Stimulated activated effector memory CD8-positive, alpha-beta T cell treated with anti-CD3 and anti-CD28 coated beads, Interleukin-12 subunit alpha, Interleukin-12 subunit beta, amount 100 ng/mL, for 72 hours (primary cell): ENCODE results near the gene SLC16A2.
"Not testable (repeated sequence)": the region's sequence is repeated elsewhere in the genome, so short reads cannot be mapped to it uniquely, and the experiment has no call there.

Experiments used
- ATAC-seq: fragments of 150-1000 bp; cut with Tn5 transposase; 2 replicates; pipeline ENCODE4 v1.10.0; 2021
- DNase-seq, 2 donors: peaks; one replicate each; pipeline ENCODE4 v3.0.0; 2021 to 2022; ENCODE audit warnings: low spot score in 2 of 2
- H3K27ac Mint-ChIP-seq: one replicate; pipeline ENCODE4 v1.8.0; 2022; ENCODE audit warnings: mild to moderate bottlenecking, mixed read lengths
- H3K36me3 Mint-ChIP-seq: one replicate; pipeline ENCODE4 v1.8.0; 2022; ENCODE audit warnings: mild to moderate bottlenecking, mixed read lengths
- H3K4me1 Mint-ChIP-seq: one replicate; pipeline ENCODE4 v1.8.0; 2022; ENCODE audit warnings: mixed read lengths
- H3K4me3 Mint-ChIP-seq: one replicate; pipeline ENCODE4 v1.8.0; 2022; ENCODE audit warnings: mild to moderate bottlenecking, mixed read lengths
- H3K9me3 Mint-ChIP-seq: one replicate; pipeline ENCODE4 v1.8.0; 2022; ENCODE audit warnings: mixed read lengths

Gene SLC16A2

DNA sequence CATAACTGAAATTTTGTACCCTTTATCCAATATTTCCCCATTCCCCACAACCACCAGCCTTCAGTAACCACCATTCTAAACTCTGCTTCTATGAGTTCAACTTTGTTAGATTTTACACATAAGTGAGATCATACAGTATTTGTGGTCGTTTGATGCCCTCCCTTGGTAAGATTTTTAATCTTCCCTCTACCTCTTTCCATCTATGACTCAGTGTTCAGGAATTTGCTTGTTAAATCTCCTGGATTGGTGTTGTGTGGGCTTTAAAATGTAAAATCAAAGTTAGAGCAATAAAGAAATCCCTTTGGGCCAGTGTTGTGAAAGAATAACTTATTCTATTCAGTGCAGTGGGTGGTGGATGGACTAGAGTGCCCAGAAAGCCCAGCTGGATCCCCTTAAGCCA lies 37.4 kb downstream of the SLC16A2 start:
- no peak for ATAC-seq
- Mint-ChIP-seq H3K4me1 (peaks cover 5% of the 10 kb centered on the region), H3K9me3 (no peaks in the 10 kb centered on the region), H3K4me3 (no peak overlapping the region), H3K36me3 (no peaks in the 10 kb centered on the region), H3K27ac (no peak overlapping the region)
- no peak for DNase-seq

DNA sequence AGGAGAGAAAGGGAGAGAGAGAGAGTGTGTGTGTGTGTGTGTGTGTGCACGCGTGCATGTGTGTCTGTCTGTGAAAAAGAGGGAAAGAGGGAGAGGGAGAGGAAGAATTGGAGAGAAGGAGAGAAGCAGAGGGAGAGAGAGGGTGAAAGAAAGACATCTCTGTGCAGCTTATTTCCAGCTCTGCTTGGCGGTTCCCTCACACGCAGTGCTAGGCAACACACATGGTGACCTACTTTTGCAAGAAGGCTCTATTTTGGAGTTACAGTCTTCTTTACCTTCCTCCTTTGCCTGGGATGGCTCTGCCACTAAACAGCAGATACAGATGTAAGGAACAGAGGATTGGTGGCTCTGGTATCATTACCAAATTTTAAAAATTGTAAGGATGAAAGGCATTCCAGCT lies 40.1 kb downstream of the SLC16A2 start:
- no peak overlapping the region for H3K4me3 Mint-ChIP-seq
- H3K4me1 Mint-ChIP-seq: peaks cover 5% of the 10 kb centered on the region
- H3K27ac Mint-ChIP-seq: no peak overlapping the region
- ATAC-seq (no peak), DNase-seq (no peak)
- H3K9me3 Mint-ChIP-seq: no peaks in the 10 kb centered on the region
- H3K36me3 Mint-ChIP-seq: no peaks in the 10 kb centered on the region

DNA sequence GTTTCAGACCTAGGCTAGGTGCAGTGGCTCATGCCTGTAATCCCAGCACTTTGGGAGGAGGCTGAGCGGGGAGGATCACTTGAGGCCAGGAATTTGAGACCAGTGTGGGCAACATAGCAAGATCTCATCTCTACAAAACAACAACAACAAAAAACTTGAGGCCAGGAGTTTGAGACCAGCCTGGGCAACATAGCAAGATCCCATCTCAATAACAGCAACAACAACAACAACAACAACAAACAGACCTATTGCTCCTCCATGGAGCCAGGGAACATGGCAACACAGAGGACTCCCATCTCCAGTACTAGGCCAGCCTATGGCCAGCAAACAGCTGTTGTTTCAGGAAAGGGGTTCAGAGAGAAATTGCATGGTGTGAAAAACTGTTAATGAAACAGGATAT lies 43.4 kb downstream of the SLC16A2 start:
- ATAC-seq: no peak
- H3K4me3 Mint-ChIP-seq: no peak overlapping the region
- H3K9me3 Mint-ChIP-seq: no peaks in the 10 kb centered on the region
- no peak overlapping the region for H3K27ac Mint-ChIP-seq
- DNase-seq: no peak
- no peaks in the 10 kb centered on the region for H3K4me1 Mint-ChIP-seq
- no peaks in the 10 kb centered on the region for H3K36me3 Mint-ChIP-seq

DNA sequence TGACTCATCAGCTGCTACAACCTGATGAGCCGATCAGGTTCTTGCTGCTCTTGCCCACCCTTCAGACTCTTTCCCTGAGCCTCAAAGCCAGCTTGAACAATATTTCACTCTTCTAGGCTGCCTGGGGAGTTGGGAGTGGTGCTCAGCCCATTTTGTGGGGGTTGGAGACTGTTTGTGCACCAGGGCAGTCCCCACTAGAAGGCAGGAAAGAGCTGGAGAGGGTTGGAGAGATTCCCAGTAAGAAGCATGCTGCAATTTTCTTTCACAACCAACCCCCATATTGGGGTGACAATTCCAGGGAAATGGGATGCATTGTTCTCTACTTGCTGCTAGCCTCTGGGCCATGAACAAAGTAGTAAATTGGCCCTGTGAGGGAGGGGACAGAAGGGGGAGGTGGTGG lies 44.1 kb downstream of the SLC16A2 start:
- H3K9me3 Mint-ChIP-seq: no peaks in the 10 kb centered on the region

DNA sequence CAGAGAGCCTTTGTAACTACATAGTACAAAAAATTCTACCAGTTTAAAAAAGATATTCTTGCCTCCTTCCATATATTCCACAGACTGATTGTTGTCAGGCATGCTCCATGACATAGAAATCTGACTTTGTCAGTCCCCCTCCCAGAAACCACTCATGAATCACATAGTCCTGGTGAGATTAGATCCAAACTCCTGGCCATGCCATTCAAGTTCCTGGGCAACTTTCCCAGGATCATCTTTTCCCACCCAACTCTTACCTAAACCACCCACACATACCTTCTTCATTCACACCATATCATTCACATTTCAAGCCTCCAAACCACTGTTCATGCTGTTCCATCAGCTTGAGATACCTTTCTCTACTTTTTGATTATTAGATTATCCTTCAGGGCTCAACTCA lies 46.4 kb downstream of the SLC16A2 start:
- no peaks in the 10 kb centered on the region for H3K9me3 Mint-ChIP-seq
- no peak for DNase-seq
- ATAC-seq: no peak
- no peaks in the 10 kb centered on the region for H3K4me1 Mint-ChIP-seq
- no peak overlapping the region for H3K27ac Mint-ChIP-seq
- no peaks in the 10 kb centered on the region for H3K36me3 Mint-ChIP-seq
- H3K4me3 Mint-ChIP-seq: no peak overlapping the region

More for the DNA sequence above, 44.1 kb downstream of the SLC16A2 start:
- no peak for ATAC-seq
- Mint-ChIP-seq H3K27ac (no peak overlapping the region), H3K4me3 (no peak overlapping the region), H3K4me1 (no peaks in the 10 kb centered on the region), H3K36me3 (no peaks in the 10 kb centered on the region)
- DNase-seq: no peak

DNA sequence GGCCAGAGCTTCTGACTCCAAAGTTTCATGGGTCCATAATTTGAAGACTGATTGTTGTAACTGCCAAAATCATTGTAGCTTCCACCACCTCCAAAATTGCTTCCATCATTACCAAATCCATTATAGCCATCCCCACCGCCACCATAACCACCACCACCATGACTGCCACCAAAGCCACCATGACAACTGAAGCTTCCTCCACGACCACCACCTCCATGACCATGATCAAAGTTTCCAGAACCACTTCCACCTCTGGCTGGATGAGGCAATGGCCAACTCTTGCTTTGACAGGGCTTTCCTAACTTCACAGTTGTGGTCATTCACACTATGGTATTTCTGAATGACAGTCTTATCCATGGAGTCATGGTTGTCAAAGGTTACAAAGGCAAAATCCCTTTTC lies 51.8 kb downstream of the SLC16A2 start:
- not testable (repeated sequence) for H3K36me3 Mint-ChIP-seq, H3K4me3 Mint-ChIP-seq, ATAC-seq, DNase-seq, H3K4me1 Mint-ChIP-seq, H3K9me3 Mint-ChIP-seq, H3K27ac Mint-ChIP-seq

DNA sequence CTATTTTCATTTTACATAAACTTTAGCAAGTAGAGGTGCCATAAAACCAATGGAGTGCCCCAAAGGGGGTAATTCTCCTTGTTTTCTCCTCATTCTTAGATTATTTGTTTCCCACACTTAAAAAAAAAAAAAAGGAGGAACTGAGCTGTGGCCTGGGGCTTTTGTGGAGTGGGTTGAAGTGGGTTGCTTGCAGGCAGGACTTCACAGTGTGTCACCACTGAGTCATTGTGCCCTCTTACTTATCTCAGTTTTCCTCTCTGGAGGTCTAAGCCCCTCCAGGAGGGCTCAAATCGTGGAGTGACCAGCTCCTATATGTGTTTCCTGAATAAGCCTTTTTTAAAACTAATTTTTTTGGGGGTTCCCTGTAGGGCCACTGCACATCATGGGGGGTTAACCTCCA lies 69.0 kb downstream of the SLC16A2 start:
- Mint-ChIP-seq H3K4me3 (no peak overlapping the region), H3K4me1 (peaks cover 6% of the 10 kb centered on the region), H3K36me3 (no peaks in the 10 kb centered on the region), H3K9me3 (no peaks in the 10 kb centered on the region), H3K27ac (no peak overlapping the region)
- peak; percentile 49 for ATAC-seq
- no peak for DNase-seq

DNA sequence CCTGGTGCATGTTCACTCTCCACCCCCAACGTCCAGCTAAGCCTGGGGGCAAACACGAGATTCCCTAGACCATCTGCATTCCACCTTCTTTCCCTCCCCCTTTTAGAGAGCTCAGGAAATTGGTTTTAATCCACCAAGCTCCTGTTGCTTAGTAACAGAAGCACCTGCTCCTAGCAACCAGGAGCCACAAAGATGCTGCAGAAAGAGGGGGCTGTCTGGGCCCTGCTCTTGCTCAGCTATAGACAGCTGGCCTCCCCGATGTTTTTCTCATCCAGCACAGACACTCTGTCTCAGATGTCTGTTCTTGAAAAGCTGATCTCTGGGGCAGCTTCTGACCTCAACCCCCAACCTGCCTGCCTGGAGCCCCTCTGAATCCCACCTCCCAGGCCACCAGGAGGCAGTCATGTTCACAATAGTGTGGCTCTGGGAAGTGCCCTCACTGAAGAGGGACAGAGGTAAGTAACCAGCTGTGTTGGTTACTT lies 71.5 kb downstream of the SLC16A2 start:
- peak in 1 of 2 donors; percentile 9 for DNase-seq
- Mint-ChIP-seq H3K4me3 (no peak overlapping the region), H3K4me1 (peaks cover 6% of the 10 kb centered on the region), H3K27ac (no peak overlapping the region), H3K36me3 (no peaks in the 10 kb centered on the region), H3K9me3 (no peaks in the 10 kb centered on the region)
- peak; percentile 63 for ATAC-seq

DNA sequence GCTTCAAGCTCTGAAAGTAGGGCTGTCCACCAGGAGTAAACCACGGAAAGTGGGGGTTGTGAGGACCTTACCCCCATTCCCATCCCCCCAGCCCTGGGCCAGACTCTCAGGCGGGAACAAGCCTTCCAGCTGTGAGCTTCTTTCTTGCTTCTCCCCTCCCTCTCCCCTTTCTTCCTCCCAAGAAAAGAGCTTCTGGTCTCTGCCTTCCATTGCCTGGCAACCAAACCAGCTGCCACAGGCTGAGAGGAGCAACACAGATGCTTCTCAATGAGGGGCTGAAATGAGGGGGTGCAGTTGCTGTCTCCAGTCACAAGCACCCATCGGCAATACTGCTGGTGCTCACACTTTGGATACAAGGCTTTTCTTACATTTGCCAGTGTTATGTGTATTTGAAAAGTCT lies 72.5 kb downstream of the SLC16A2 start:
- ATAC-seq (no peak), DNase-seq (no peak)
- Mint-ChIP-seq H3K4me3 (no peak overlapping the region), H3K27ac (no peak overlapping the region), H3K36me3 (no peaks in the 10 kb centered on the region), H3K4me1 (peaks cover 6% of the 10 kb centered on the region), H3K9me3 (no peaks in the 10 kb centered on the region)

DNA sequence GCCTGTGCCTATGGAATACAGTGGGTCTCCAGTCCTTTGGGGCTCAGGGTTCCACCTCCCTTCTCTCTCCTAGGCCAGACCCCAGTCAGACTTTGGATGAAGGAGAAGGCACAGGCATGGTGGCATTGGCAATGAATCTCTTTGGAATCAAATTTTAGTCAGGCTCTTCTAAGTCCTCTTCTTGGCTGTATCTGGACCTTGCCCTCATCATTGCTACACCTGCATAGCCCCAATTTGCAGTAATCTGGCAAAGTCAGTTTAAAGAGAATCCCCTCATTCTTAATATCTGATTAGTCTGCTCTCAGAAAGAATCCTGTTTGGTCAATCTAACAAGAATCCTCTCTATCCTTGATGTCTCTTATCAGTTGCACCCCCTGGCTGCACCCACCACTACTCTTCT lies 77.6 kb downstream of the SLC16A2 start:
- Mint-ChIP-seq H3K36me3 (no peaks in the 10 kb centered on the region), H3K4me3 (no peak overlapping the region), H3K4me1 (no peaks in the 10 kb centered on the region), H3K9me3 (no peaks in the 10 kb centered on the region), H3K27ac (no peak overlapping the region)
- DNase-seq (no peak), ATAC-seq (no peak)

DNA sequence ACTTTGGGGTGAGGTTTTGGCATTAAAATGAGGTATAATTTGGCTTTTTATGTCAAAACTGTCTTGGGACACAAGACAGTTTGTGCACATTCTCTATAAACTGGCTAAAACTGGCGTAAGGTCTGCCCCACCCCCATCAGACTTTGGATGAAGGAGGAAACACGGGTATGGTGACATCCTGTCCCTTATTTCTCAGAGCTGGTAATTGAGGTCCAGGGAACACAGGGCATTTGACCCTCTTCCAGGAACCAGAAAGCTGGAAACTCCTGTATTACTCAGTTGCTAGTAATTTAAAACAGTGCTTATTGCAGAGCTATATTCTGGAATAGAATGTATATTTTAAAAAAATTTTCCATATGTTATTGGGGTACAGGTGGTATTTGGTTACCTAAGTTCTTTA lies 78.8 kb downstream of the SLC16A2 start:
- DNase-seq: no peak
- H3K4me3 Mint-ChIP-seq: no peak overlapping the region
- no peaks in the 10 kb centered on the region for H3K4me1 Mint-ChIP-seq
- no peaks in the 10 kb centered on the region for H3K36me3 Mint-ChIP-seq
- H3K9me3 Mint-ChIP-seq: no peaks in the 10 kb centered on the region
- no peak overlapping the region for H3K27ac Mint-ChIP-seq
- no peak for ATAC-seq

DNA sequence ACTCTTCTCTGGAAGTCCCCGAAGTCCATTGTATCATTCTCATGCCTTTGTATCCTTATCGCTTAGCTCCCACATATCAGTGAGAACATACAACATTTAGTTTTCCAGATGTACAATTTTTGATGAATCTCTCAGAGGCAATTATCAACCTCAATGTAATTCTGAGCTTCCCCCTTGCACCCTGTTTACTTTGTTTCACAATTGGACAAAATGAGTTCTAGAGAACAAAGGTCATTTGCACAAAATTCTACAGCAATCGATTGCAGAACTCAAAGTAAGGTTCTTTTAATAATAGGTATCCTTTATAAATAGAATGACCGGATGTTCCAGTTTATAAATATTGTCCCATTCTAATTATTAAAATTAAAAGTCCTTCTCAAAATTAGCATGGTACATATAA lies 79.3 kb downstream of the SLC16A2 start:
- Mint-ChIP-seq H3K27ac (no peak overlapping the region), H3K4me1 (no peaks in the 10 kb centered on the region), H3K36me3 (no peaks in the 10 kb centered on the region), H3K4me3 (no peak overlapping the region), H3K9me3 (no peaks in the 10 kb centered on the region)
- ATAC-seq: no peak
- DNase-seq: no peak

DNA sequence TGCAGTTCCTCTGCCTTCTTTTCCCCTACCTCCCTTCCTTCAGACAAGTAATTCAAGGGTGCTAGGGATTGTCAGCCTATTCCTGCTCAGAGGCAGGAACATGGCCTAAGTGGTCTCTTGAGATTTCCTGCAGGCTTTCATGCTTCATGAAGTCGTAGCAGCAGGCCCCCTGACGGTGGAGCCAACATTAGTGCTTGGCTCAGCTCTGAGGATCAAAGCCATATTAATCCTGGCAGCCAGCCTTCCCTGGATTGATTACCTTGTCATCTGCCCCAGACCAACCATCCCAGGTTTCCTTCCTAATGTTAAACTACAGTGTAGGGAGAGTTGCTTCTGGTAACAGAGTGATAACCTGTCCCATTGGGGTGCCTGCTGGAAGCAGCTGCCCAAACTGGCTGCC lies 84.1 kb downstream of the SLC16A2 start:
- H3K4me3 Mint-ChIP-seq: no peak overlapping the region
- no peaks in the 10 kb centered on the region for H3K36me3 Mint-ChIP-seq
- no peaks in the 10 kb centered on the region for H3K4me1 Mint-ChIP-seq
- DNase-seq: no peak
- no peak overlapping the region for H3K27ac Mint-ChIP-seq
- ATAC-seq: no peak
- H3K9me3 Mint-ChIP-seq: no peaks in the 10 kb centered on the region

DNA sequence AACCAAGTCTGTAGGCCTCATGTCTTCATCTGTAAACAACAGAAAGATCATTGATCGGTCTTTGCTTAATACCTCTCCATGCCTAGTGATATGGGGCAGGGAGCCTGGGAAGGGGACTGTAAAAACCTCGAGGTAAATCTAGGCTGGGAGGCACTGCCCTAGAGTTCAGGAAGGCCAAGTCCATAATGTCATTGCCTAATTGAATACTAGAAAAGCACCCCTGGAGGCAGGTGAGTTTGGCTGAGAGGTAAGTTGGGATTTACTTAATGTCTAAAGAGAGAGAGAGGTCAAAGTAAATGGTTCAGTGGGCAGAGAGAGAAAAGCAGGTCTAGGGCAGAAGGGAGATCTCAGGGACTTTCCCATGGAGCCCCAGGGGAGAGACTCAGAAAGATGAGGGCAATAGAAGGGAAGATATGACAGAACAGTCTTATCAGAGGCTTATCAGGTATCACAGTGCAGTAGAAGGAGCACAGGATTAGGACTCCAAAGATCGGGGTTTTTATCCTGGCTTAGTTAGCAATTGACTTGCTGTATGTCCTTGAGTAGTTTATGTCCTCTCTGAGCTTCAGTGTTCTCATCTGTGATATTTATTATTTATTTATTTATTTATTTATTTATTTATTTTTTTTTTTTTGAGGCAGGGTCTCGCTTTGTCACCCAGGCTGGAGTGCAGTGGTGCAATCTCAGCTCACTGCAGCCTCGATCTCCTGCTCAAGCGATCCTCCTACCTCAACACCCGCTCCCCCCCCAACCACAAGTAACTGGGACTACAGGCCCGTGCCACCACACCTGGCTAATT lies 85.2 kb downstream of the SLC16A2 start:
- Mint-ChIP-seq H3K4me1 (no peaks in the 10 kb centered on the region), H3K36me3 (no peaks in the 10 kb centered on the region), H3K4me3 (no peak overlapping the region), H3K27ac (no peak overlapping the region), H3K9me3 (no peaks in the 10 kb centered on the region)
- ATAC-seq (peak; percentile 44), DNase-seq (no peak)

DNA sequence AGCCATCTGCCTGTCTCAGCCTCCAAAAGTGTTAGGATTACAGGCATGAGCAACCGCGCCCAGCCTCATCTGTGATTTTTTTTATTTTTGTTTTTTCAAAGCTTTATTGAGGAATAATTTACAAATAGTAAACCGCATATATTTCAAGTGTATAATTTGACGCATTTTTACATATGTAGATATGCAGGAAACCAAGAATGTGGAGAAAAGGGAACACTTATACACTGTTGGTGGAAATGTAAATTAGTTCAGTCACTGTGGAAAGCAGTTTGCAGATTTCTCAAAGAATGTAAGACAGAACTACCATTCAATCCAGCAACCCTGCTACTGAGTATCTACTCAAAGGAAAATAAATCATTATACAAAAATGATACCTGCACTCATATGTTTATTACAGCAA lies 85.9 kb downstream of the SLC16A2 start:
- Mint-ChIP-seq H3K36me3 (no peaks in the 10 kb centered on the region), H3K27ac (no peak overlapping the region), H3K9me3 (no peaks in the 10 kb centered on the region), H3K4me1 (peaks cover 2% of the 10 kb centered on the region), H3K4me3 (no peak overlapping the region)
- DNase-seq: no peak
- ATAC-seq: no peak

DNA sequence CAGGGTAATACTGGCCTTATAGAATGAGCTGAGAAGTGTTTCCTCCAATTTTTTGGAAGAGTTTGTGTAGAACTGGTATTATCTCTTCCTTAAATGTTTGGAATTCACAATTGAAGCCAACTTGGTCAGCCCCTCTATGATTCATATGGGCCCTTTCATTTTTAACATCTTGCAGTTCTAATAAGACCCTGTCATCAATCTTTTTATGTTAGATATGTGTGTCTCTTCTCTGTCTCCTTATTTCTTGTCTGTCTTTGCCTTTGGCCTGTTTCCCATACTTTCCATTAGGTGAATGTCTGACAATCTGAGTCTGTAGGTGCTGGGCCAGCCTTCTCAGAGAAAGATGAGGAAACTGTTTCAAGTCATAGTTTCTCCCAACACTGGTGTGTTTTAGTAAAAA lies 88.7 kb downstream of the SLC16A2 start:
- H3K36me3 Mint-ChIP-seq: no peaks in the 10 kb centered on the region
- DNase-seq (no peak), ATAC-seq (no peak)
- no peak overlapping the region for H3K4me3 Mint-ChIP-seq
- H3K9me3 Mint-ChIP-seq: no peaks in the 10 kb centered on the region
- H3K27ac Mint-ChIP-seq: no peak overlapping the region
- H3K4me1 Mint-ChIP-seq: peaks cover 6% of the 10 kb centered on the region
